Measurements from ENCODE around the gene PIGT. TPM values are rescaled to one million over a fixed set of nuclear protein-coding genes. Genes with fewer than 3 reads are reported as not detected.

Gene PIGT
- total RNA-seq, 1 experiment from 2014 or later = 71.4 TPM

- no peak overlapping the region for H3K9ac ChIP-seq (ENCODE audit: low read length)
- H3K27me3 ChIP-seq (ENCODE audit: insufficient read depth, low read length) = no peaks in the 10 kb centered on the region
- peaks cover 22% of the 10 kb centered on the region for H3K79me2 ChIP-seq (ENCODE audit: insufficient read depth, low read length)
- no peak for ATAC-seq
- DNase-seq (ENCODE audit: low read depth, low spot score) = no peak
- peaks cover 8 to 11% of the 10 kb centered on the region in 2 experiments; a peak in 3 of 4 replicates for H3K36me3 ChIP-seq (ENCODE audit: control insufficient read depth in 1 of 2, insufficient read depth in 2 of 2, low read length in 2 of 2)
- intact Hi-C loops (cut with micrococcal nuclease) = no loop called here
- H3K27ac ChIP-seq (ENCODE audit: low read depth, low read length) = no peak overlapping the region
- H3K9me3 ChIP-seq (ENCODE audit: control insufficient read depth in 1 of 2, insufficient read depth in 1 of 2, low read depth in 1 of 2, low read length in 2 of 2) = no peaks in the 10 kb centered on the region
- TF ChIP-seq ZNF274 (IDR thresholded peaks at IDR 0.05; ENCODE audit: low read depth, low read length) = no peak
- no peak for TF ChIP-seq MAX (IDR thresholded peaks at IDR 0.05)
- TF ChIP-seq FOSL1 (IDR thresholded peaks at IDR 0.05; ENCODE audit: low read depth) = no peak
- no peak overlapping the region for H2AFZ ChIP-seq (ENCODE audit: low read depth, low read length, poor library complexity, severe bottlenecking)
- no peak overlapping the region for H3K4me3 ChIP-seq (replicated peaks in 1 of 2; ENCODE audit: low read depth in 1 of 2, low read length in 2 of 2)
- POLR2A ChIA-PET = no interaction called here
- H4K20me1 ChIP-seq (ENCODE audit: insufficient read depth) = no peaks in the 10 kb centered on the region
- H3K4me1 ChIP-seq (ENCODE audit: control insufficient read depth in 1 of 2, insufficient read depth in 2 of 2, low read length in 2 of 2) = peaks cover 4 to 18% of the 10 kb centered on the region in 2 experiments; a peak in 3 of 4 replicates
- no peaks in the 10 kb centered on the region for H3K9me2 ChIP-seq (ENCODE audit: insufficient read depth)
- no peak overlapping the region for H3K4me2 ChIP-seq (ENCODE audit: low read length)
- no TSS peak for BruUV-seq (replicated peaks)
- CTCF ChIA-PET = interaction anchor here (1.2 kb wide), 1 partner anchor 24 kb away, joined by 3 read pairs; no protein-coding TSS in a partner anchor
- RAD21 ChIA-PET (ENCODE audit: low non-redundant PET in 1 of 2, low total read pairs in 2 of 2, uncharacterized antibody in 2 of 2, unreplicated experiment in 2 of 2) = no interaction called here
These were observed 3.3 kb upstream of the PIGT start for GRCh38 chr20:45412653-45413052.

- Histone ChIP-seq H3K9me3 (ENCODE audit: control insufficient read depth in 1 of 2, insufficient read depth in 1 of 2, low read depth in 1 of 2, low read length in 2 of 2) (no peaks in the 10 kb centered on the region), H3K79me2 (ENCODE audit: insufficient read depth, low read length) (peaks cover 25% of the 10 kb centered on the region), H3K4me2 (ENCODE audit: low read length) (no peak overlapping the region), H3K4me3 (replicated peaks in 1 of 2; ENCODE audit: low read depth in 1 of 2, low read length in 2 of 2) (no peak overlapping the region), H3K4me1 (ENCODE audit: control insufficient read depth in 1 of 2, insufficient read depth in 2 of 2, low read length in 2 of 2) (peaks cover 4 to 14% of the 10 kb centered on the region in 2 experiments; a peak in 3 of 4 replicates), H3K27ac (ENCODE audit: low read depth, low read length) (no peak overlapping the region), H3K9ac (ENCODE audit: low read length) (no peak overlapping the region), H3K27me3 (ENCODE audit: insufficient read depth, low read length) (no peaks in the 10 kb centered on the region), H2AFZ (ENCODE audit: low read depth, low read length, poor library complexity, severe bottlenecking) (no peak overlapping the region), H3K9me2 (ENCODE audit: insufficient read depth) (no peaks in the 10 kb centered on the region), H4K20me1 (ENCODE audit: insufficient read depth) (no peaks in the 10 kb centered on the region), H3K36me3 (ENCODE audit: control insufficient read depth in 1 of 2, insufficient read depth in 2 of 2, low read length in 2 of 2) (peaks cover 8 to 17% of the 10 kb centered on the region in 2 experiments; a peak in 3 of 4 replicates)
- no peak for TF ChIP-seq ATF3 (IDR thresholded peaks at IDR 0.05)
- no peak for TF ChIP-seq EZH2phosphoT487 (IDR thresholded peaks at IDR 0.05; ENCODE audit: borderline replicate concordance)
- TF ChIP-seq ZNF274 (IDR thresholded peaks at IDR 0.05; ENCODE audit: low read depth, low read length) = no peak
- TF ChIP-seq ELF1 (IDR thresholded peaks at IDR 0.05; ENCODE audit: borderline replicate concordance, low read depth) = no peak
- TF ChIP-seq MAX (IDR thresholded peaks at IDR 0.05) = no peak
- TF ChIP-seq SRF (IDR thresholded peaks at IDR 0.05; ENCODE audit: low read depth) = no peak
- no peak for TF ChIP-seq RAD21 (IDR thresholded peaks at IDR 0.05; ENCODE audit: low read depth)
- TF ChIP-seq JUND (IDR thresholded peaks at IDR 0.05) = no peak
- no peak for TF ChIP-seq FOSL1 (IDR thresholded peaks at IDR 0.05; ENCODE audit: low read depth)
- no peak for TF ChIP-seq ZBTB33 (IDR thresholded peaks at IDR 0.05; ENCODE audit: extremely low read depth, insufficient replicate concordance, low read length)
- TF ChIP-seq CBX3 (IDR thresholded peaks at IDR 0.05; ENCODE audit: low read depth) = no peak
- TF ChIP-seq SP1 (IDR thresholded peaks at IDR 0.05; ENCODE audit: low read depth) = no peak
- ATAC-seq (no peak), DNase-seq (ENCODE audit: low read depth, low spot score) (no peak)
- CTCF ChIA-PET = no interaction called here
- POLR2A ChIA-PET = no interaction called here
- intact Hi-C loops (cut with micrococcal nuclease) = no loop called here
- RAD21 ChIA-PET (ENCODE audit: low non-redundant PET in 1 of 2, low total read pairs in 2 of 2, uncharacterized antibody in 2 of 2, unreplicated experiment in 2 of 2) = no interaction called here
- no TSS peak for BruUV-seq (replicated peaks)
These were observed 2.5 kb upstream of the PIGT start for GRCh38 chr20:45413479-45413878.
